CD4-positive, alpha-beta T cell treated with Interleukin-17A for 1 hour (primary cell): ENCODE measurements around the gene MYO18B.

Experiments used
- DNase-seq: peaks from one replicate; pipeline ENCODE4 v3.0.0-alpha.2; 2020

MYO18B gene

DNA sequence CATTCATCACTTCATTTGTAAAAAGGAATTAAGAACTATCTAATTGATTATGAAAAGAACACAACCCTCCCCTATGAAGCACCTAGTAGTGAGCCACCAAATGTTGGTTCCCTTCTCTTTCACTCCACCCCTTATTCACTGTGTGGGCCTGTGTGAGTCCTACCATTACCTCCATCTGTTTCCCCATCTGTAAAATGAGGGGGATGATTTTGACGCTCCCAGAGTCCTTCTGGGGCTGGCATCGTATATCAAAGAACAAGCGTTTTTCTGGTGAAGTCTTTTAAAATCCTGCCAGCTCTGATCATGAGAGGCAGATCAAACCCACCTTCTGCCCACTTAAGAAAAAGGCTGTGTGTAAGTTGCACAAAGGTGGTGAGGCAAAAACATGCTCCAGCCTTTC is 330.6 kb downstream of the MYO18B start:
- DNase-seq: no peak

DNA sequence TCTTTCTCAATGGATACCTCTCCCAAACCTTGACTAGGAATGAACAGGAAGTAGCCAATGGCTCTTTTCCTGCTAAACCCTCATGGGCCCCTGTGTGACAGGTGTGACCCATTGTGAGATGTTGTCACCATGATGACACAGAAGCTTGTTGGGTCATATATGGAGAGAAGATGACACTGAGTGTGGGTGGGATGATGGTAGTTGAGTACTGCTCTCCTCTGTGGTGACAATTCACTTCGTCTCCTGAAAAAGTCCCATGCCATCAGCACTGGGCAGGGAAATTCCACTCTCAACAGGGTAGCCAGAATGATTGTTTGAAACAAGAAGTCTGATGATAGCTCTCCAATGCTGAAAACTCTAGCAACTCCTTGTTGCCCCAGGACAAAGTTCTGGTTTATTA is 333.3 kb downstream of the MYO18B start:
- DNase-seq: no peak

DNA sequence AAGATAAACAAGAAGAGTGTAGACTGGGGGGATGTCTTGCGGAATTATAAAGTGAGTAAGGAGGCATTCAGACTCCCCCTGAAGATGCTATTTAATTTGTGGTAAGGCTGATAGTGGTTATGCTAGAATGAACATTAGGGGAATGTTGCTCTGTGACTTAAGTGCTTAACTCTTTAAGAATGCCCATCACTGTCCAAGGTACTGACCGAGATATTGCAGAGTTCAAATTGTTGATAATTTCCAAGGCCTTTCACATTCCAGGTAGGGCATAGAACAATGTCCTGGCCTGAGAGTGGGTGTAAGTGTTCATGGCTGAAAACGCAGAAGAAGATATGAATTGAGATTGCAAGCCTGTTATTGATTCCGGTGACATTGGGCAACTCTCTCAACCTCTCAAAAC is 337.0 kb downstream of the MYO18B start:
- DNase-seq: no peak
